HepG2 (cell line): ENCODE results near the gene TIMM13.

Experiments
- E2F5 ChIP-seq: sonication (generic); formaldehyde crosslinking; conservative IDR thresholded peaks from 2 replicates; pipeline ENCODE4 v1.4.0; 2020; ENCODE audit warnings: missing genetic modification reagents
- GATAD2A ChIP-seq: IDR thresholded peaks from 2 replicates; pipeline ENCODE4 v1.6.1; 2016
- GTF2F1 ChIP-seq: fragments of 150-350 bp; IDR thresholded peaks from 2 replicates; pipeline ENCODE4 v1.6.1; 2014; ENCODE audit warnings: low read length
- MEIS1 ChIP-seq: sonication (generic); formaldehyde crosslinking; IDR thresholded peaks from 2 replicates; pipeline ENCODE4 v1.9.0; 2021; ENCODE audit warnings: mild to moderate bottlenecking, missing genetic modification reagents, moderate library complexity, borderline replicate concordance
- PBX2 ChIP-seq: IDR thresholded peaks from 2 replicates; pipeline ENCODE4 v1.6.1; 2016; ENCODE audit warnings: control low read depth
- POLR2A ChIP-seq, 2 experiments: IDR thresholded peaks; 2 replicates each; pipeline ENCODE4 v1.6.1; 2011; ENCODE audit warnings: low read depth in 2 of 2, low read length in 2 of 2, mild to moderate bottlenecking in 1 of 2, moderate library complexity in 1 of 2; ENCODE audit not compliant: insufficient read depth in 1 of 2
- POLR2AphosphoS2 ChIP-seq: IDR thresholded peaks from 2 replicates; pipeline ENCODE4 v1.6.1; 2011; ENCODE audit warnings: low read depth, low read length, improper control_type of control experiment
- REST ChIP-seq, 2 experiments: IDR thresholded peaks; 2 replicates each; pipeline ENCODE4 v1.6.1; 2011 to 2012; ENCODE audit warnings: low read length in 2 of 2, borderline replicate concordance in 1 of 2, low read depth in 1 of 2, mild to moderate bottlenecking in 1 of 2, moderate library complexity in 1 of 2
- ZNF563 ChIP-seq: sonication (generic); formaldehyde crosslinking; IDR thresholded peaks from 2 replicates; pipeline ENCODE4 v1.8.0; 2022; ENCODE audit warnings: mild to moderate bottlenecking, moderate library complexity, missing genetic modification reagents
- ZNF615 ChIP-seq: sonication (generic); formaldehyde crosslinking; IDR thresholded peaks from 2 replicates; pipeline ENCODE4 v1.5.0; 2020; ENCODE audit warnings: mild to moderate bottlenecking, missing genetic modification reagents, borderline replicate concordance

- TF ChIP-seq GTF2F1 (no peak), E2F5 (CRISPR knock-in tag) (no peak), POLR2A (IDR thresholded peaks at IDR 0.05; ENCODE audit: insufficient read depth in 1 of 2, low read depth in 2 of 2, low read length in 2 of 2) (no peak), PBX2 (CRISPR knock-in tag) (no peak), MEIS1 (no peak), POLR2AphosphoS2 (no peak), REST (IDR thresholded peaks at IDR 0.05; ENCODE audit: borderline replicate concordance in 1 of 2, low read depth in 1 of 2, low read length in 2 of 2) (no peak), GATAD2A (CRISPR knock-in tag) (no peak), ZNF563 (CRISPR knock-in tag) (no peak), ZNF615 (CRISPR knock-in tag) (no peak)
These were observed 7.4 kb upstream of the TIMM13 start for GRCh38 chr19:2434721-2435265.
